ENCODE data around the gene UAP1L1. TPM values are rescaled to one million over a fixed set of nuclear protein-coding genes. Genes with fewer than 3 reads are reported as not detected.
A peak's percentile ranks its signal among the peaks of the same experiment; 100 is the strongest.

UAP1L1 gene
- total RNA-seq, 1 donor from 2014 or later: 34.2 TPM

DNA sequence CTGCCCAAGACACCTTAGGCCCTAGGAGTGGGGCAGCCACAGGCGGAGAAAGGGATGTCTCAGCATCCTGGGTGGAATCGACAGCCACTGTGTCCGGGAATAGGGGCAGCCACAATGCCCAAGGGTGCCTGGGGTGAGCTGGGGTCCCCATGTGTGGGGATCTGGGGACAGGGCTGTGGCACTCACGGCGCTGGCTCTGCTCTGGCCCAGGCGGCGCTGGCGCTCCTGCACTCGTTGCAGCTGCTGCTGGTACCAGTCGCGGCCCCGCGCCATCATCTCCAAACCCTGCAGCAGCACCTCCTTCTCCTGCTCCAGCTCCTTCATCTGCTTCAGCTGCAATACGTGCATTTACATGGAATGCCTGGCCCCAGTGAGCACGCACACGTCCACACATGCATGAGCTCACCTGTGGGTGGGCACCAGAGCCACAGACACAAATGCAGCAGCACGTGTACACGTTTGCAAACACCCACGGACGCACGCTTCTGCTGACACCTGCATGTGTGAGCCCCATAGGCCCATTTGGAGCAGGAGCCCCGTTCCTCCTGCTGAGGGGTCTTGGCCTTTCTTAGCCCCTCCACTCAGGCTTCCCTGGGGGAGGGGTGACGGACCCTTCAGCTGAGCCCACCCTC lies 11.9 kb upstream of the UAP1L1 start:
- H3K4me3 Mint-ChIP-seq (ENCODE audit: unreplicated experiment): no peak overlapping the region
- DNase-seq (ENCODE audit: extremely low spot score, unreplicated experiment): no peak
- H3K9me3 Mint-ChIP-seq (ENCODE audit: unreplicated experiment): no peaks in the 10 kb centered on the region
- no peaks in the 10 kb centered on the region for H3K36me3 Mint-ChIP-seq (ENCODE audit: unreplicated experiment)
- peaks cover 4% of the 10 kb centered on the region for H3K4me1 Mint-ChIP-seq (ENCODE audit: unreplicated experiment)
- no peak for TF ChIP-seq CTCF (IDR thresholded peaks at IDR 0.05)
- H3K27me3 Mint-ChIP-seq (ENCODE audit: unreplicated experiment): no peaks in the 10 kb centered on the region
- H3K27ac Mint-ChIP-seq (ENCODE audit: unreplicated experiment): no peak overlapping the region

DNA sequence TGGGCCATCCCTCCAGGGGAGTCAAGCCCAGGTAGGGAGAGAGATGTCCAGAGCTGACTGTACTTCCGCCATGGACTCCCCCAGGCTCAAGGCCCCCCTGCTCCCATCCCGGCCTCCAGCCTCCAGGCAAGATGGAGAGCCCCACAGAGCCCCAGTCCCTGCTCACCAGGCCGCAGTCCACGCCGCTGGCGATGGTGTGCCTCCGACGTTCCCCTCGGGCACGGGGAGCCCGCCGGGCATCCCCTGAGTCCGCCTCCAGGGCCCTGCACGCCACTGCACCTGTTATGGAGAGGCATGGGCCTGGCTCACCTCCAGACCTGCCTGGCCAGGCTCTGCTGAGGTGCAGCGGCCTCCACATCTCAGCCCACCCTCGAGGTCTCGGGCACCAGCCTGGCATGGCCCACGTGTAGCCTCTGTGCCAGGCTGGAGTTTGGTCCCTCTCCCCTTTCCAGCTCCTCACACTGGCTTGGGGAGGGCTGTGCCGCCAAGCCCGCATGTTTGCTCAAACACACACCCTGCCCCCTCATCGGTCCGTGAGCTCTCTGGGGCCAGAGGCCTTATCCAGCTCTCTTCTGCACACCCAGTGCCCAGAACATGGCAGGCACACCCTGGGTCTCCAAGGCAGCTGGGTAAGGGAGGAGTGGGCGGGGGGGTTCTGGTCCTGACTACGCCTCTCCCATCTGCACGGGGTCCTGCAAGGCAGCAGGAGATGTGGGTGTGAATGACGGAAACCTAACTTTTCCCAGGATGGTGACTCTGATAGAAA lies 11.0 kb upstream of the UAP1L1 start:
- H3K36me3 Mint-ChIP-seq (ENCODE audit: unreplicated experiment): no peaks in the 10 kb centered on the region
- no peaks in the 10 kb centered on the region for H3K27me3 Mint-ChIP-seq (ENCODE audit: unreplicated experiment)
- no peak overlapping the region for H3K4me3 Mint-ChIP-seq (ENCODE audit: unreplicated experiment)
- H3K27ac Mint-ChIP-seq (ENCODE audit: unreplicated experiment): no peak overlapping the region
- no peak for TF ChIP-seq CTCF (IDR thresholded peaks at IDR 0.05)
- DNase-seq (ENCODE audit: extremely low spot score, unreplicated experiment): no peak
- no peaks in the 10 kb centered on the region for H3K9me3 Mint-ChIP-seq (ENCODE audit: unreplicated experiment)
- H3K4me1 Mint-ChIP-seq (ENCODE audit: unreplicated experiment): peaks cover 12% of the 10 kb centered on the region

DNA sequence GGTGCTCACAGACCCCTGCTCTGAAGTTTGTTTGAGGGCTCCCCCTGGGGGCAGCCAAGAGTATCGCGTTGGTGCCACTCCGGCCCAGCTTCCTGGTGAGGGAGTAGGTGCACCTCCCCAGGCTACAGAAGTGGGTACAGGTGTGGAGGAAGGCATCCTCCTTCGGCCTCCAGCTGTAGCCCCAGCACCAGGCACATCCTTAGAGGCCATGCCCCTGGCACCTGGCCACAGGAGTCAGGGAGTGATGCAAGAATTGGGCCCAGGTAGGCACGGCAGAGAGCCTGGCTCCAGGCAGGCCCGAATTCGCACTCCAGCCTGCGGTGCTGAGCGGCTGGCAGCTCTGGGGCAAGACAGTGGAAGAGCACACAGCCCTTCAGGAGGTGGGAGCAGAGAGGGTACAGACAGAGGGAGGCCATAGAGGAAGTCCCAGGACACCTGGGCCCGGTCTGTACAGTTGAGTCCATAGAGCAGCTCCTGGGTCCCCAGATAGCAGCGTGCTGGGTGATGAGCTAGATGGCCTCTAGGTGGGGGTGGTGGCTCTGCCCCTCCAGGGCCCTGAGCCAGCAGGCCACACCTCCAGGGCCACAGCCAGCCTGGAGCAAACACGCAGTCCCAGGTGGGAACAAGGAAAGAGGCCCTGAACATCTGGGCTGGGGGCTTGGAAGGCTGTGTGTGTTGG lies 9.3 kb upstream of the UAP1L1 start:
- no peaks in the 10 kb centered on the region for H3K27me3 Mint-ChIP-seq (ENCODE audit: unreplicated experiment)
- H3K4me1 Mint-ChIP-seq (ENCODE audit: unreplicated experiment): peaks cover 14% of the 10 kb centered on the region
- peak; percentile 81 for TF ChIP-seq CTCF (IDR thresholded peaks at IDR 0.05)
- no peak overlapping the region for H3K4me3 Mint-ChIP-seq (ENCODE audit: unreplicated experiment)
- H3K36me3 Mint-ChIP-seq (ENCODE audit: unreplicated experiment): no peaks in the 10 kb centered on the region
- peak; percentile 94 for DNase-seq (ENCODE audit: extremely low spot score, unreplicated experiment)
- H3K9me3 Mint-ChIP-seq (ENCODE audit: unreplicated experiment): no peaks in the 10 kb centered on the region
- H3K27ac Mint-ChIP-seq (ENCODE audit: unreplicated experiment): no peak overlapping the region

GRCh38 chr9:137068539-137069507 lies 8.5 kb upstream of the UAP1L1 start:
- Mint-ChIP-seq H3K4me1 (ENCODE audit: unreplicated experiment) (peaks cover 14% of the 10 kb centered on the region), H3K36me3 (ENCODE audit: unreplicated experiment) (no peaks in the 10 kb centered on the region), H3K4me3 (ENCODE audit: unreplicated experiment) (peak overlapping the region; percentile 29), H3K9me3 (ENCODE audit: unreplicated experiment) (no peaks in the 10 kb centered on the region), H3K27me3 (ENCODE audit: unreplicated experiment) (no peaks in the 10 kb centered on the region), H3K27ac (ENCODE audit: unreplicated experiment) (no peak overlapping the region)
- no peak for DNase-seq (ENCODE audit: extremely low spot score, unreplicated experiment)
- no peak for TF ChIP-seq CTCF (IDR thresholded peaks at IDR 0.05)
